ENCODE data around the gene PCF11.

DNA sequence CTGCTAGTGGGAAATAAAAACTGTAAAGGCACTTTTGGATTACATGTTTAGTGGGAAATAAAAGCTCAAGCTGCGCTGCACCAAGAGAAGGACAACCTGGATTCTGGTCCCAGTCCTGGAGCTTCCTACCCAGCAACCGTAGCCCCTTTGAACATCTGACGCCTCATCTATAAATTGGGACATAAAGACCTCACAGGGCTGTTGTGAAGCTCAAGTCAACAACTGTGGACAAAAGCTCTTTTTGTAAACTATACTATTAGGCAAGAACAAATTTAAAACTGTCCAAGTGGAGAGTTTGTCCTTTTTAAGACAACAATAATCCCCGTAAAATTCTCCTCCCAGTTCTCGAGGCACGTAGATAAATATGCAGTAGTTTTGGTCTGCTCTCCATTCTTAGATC is 17.6 kb upstream of the PCF11 start:
- TF ChIP-seq TAF1 (IDR thresholded peaks at IDR 0.05; ENCODE audit: borderline replicate concordance, insufficient read depth, low read length) (no peak), POLR2AphosphoS5 (IDR thresholded peaks at IDR 0.05; ENCODE audit: low read depth, low read length) (no peak), SIN3A (IDR thresholded peaks at IDR 0.05; ENCODE audit: borderline replicate concordance, insufficient read depth, low read length) (no peak)
- TF ChIP-seq, protein P1, sequence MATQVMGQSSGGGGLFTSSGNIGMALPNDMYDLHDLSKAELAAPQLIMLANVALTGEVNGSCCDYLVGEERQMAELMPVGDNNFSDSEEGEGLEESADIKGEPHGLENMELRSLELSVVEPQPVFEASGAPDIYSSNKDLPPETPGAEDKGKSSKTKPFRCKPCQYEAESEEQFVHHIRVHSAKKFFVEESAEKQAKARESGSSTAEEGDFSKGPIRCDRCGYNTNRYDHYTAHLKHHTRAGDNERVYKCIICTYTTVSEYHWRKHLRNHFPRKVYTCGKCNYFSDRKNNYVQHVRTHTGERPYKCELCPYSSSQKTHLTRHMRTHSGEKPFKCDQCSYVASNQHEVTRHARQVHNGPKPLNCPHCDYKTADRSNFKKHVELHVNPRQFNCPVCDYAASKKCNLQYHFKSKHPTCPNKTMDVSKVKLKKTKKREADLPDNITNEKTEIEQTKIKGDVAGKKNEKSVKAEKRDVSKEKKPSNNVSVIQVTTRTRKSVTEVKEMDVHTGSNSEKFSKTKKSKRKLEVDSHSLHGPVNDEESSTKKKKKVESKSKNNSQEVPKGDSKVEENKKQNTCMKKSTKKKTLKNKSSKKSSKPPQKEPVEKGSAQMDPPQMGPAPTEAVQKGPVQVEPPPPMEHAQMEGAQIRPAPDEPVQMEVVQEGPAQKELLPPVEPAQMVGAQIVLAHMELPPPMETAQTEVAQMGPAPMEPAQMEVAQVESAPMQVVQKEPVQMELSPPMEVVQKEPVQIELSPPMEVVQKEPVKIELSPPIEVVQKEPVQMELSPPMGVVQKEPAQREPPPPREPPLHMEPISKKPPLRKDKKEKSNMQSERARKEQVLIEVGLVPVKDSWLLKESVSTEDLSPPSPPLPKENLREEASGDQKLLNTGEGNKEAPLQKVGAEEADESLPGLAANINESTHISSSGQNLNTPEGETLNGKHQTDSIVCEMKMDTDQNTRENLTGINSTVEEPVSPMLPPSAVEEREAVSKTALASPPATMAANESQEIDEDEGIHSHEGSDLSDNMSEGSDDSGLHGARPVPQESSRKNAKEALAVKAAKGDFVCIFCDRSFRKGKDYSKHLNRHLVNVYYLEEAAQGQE (IDR thresholded peaks at IDR 0.05; ENCODE audit: insufficient read depth in 1 of 2, low read depth in 2 of 2, low read length in 2 of 2): no peak

Measured in PFSK-1 (cell line).